LNCaP clone FGC (cell line): ENCODE measurements around the gene ROR2.

Experiments
- DNase-seq: peaks from one replicate; pipeline ENCODE4 v3.0.0-alpha.2; 2011; ENCODE audit warnings: low read depth
- H3K4me3 ChIP-seq: 2 replicates; pipeline ENCODE4 v1.5.1; 2011; ENCODE audit warnings: mild to moderate bottlenecking, low read depth, low read length, control low read depth
- CTCF ChIP-seq: IDR thresholded peaks from 2 replicates; pipeline ENCODE4 v1.5.1; 2012; ENCODE audit warnings: mild to moderate bottlenecking; ENCODE audit not compliant: control insufficient read depth, insufficient read depth; ENCODE audit errors: extremely low read depth

ROR2 gene

GRCh38 chr9:91927922-91928510 lies 22.0 kb downstream of the ROR2 start:
- H3K4me3 ChIP-seq = no peak overlapping the region
- no peak for DNase-seq
- TF ChIP-seq CTCF = no peak

GRCh38 chr9:91924090-91924489 lies 25.9 kb downstream of the ROR2 start:
- no peak for TF ChIP-seq CTCF
- DNase-seq = no peak
- no peak overlapping the region for H3K4me3 ChIP-seq

DNA sequence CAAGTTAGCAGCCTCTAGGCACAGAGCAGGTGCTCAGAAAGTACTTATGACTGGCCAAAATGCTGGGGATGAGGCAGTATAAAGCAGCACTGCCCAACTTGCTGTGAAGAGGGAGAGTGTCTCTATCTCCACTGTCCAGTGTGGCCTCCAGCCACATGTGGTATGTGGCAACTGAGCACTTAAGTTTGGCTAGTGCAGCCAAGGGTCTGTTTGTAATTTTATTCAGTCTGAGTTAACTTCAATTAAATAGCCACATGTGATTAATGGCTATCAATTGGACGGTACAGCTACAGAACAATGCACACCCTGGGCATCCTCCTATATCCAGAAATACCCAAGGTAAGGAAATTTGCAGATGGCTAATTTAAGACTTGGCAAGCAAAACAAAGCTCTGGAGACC lies 26.9 kb downstream of the ROR2 start:
- no peak overlapping the region for H3K4me3 ChIP-seq
- no peak for DNase-seq
- no peak for TF ChIP-seq CTCF

DNA sequence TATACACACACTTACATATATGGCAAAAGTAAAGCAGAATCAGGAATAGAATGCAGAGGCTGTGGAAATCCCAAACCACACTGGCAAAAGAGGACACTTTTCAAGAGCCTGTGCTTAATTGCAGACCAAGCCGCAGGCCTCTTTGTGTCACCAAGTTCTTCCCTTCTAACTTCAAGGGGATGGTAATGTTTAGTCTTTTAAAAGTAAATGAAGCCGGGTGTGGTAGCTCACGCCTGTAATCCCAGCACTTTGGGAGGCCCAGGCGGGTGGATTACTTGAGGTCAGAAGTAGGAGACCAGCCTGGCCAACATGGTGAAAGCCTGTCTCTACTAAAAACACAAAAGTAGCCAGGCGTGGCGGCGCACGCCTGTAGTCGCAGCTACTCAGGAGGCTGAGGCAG lies 28.7 kb downstream of the ROR2 start:
- no peak overlapping the region for H3K4me3 ChIP-seq
- TF ChIP-seq CTCF = no peak
- no peak for DNase-seq

DNA sequence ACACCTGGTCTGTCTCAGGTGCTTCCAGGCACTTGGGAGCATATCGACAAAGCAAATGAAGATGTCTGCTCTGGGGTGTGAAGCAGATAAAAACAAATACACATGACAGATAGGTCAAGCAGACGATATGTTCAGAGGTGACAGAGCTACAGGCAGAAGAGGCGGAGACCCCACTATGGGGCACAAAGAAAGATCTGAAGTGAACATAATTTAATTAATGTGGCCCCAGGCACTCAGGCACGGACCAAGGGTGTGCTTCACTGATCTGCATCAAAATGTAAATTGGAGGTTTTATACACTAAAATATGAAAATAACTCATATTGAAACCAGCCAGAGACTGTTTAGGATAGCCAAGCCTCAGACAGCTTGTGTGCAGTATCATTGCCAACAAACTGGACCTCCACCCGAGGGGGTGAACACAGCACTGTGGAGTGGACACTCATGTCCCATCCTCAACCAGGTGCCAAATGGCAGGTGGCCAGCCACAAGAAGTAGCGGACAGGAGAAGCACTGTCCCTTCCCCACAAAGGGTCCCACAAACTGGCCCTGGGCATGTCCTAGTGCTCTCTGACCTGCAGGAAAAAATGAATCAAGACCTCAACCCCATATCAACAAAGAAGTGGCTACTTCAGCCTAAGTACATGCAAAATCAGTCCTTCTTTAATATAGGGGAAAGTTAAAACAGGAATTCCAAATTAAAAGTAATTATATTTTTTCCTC lies 29.2 kb downstream of the ROR2 start:
- DNase-seq = no peak
- no peak overlapping the region for H3K4me3 ChIP-seq
- TF ChIP-seq CTCF = no peak

DNA sequence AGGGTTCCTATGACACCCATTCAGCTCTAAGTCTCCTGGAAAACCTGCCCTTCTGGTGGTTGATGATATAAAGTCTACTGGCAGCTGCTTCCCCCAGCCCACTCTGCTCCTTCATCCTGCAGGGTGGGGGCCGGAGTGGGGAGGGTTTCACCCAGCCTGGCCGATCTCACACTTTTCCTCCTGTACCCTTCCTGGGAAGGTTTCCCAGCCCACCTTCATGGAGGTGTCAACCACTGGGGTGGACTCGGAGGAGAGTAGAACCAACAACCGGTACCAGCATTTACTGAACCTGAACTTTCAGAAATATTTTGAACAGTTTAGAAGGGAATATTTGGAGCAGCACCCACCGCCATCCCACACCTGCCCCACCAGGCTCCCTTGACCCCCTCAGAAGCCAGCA lies 30.4 kb downstream of the ROR2 start:
- DNase-seq = no peak
- TF ChIP-seq CTCF = no peak

GRCh38 chr9:91917436-91917835 lies 32.6 kb downstream of the ROR2 start:
- H3K4me3 ChIP-seq = no peak overlapping the region
- no peak for TF ChIP-seq CTCF
- DNase-seq = no peak

More for the DNA sequence above, 30.4 kb downstream of the ROR2 start:
- H3K4me3 ChIP-seq = no peak overlapping the region
